Lower leg skin (tissue), 3 donors: ENCODE results near the gene CCK.

ENCODE experiments used
- POLR2A ChIP-seq, 2 donors: fragments of 450-650 bp; IDR thresholded peaks; one replicate each; pipeline ENCODE4 v1.6.1; 2016 to 2017; ENCODE audit warnings: antibody characterized with exemption in 2 of 2, mild to moderate bottlenecking in 1 of 2, moderate library complexity in 1 of 2
- TF ChIP-seq, protein P1 (sequence below), 3 donors: fragments of 450-650 bp; IDR thresholded peaks; one replicate each; pipeline ENCODE4 v1.5.1; 2016; ENCODE audit warnings: antibody characterized with exemption in 3 of 3, mild to moderate bottlenecking in 3 of 3, moderate library complexity in 2 of 3

DNA sequence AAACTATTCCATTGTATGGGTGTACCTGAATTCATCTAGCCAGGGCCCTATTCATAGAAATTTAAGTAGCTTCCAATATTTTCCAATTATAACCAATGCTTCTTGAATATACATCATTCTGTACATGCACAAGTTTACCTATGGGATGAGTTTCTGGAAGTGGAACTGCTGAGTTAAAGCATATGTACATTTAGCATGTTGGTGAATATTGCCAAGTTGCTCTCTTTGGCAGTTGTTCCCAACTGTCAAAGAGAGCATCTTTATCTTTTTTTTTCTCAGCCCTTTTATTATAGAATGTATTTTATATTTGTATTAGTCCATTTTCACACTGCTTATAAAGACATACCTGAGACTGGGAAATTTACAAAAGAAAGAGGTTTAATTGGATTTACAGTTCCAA, 8.3 kb upstream of the CCK start:
- TF ChIP-seq, protein P1, sequence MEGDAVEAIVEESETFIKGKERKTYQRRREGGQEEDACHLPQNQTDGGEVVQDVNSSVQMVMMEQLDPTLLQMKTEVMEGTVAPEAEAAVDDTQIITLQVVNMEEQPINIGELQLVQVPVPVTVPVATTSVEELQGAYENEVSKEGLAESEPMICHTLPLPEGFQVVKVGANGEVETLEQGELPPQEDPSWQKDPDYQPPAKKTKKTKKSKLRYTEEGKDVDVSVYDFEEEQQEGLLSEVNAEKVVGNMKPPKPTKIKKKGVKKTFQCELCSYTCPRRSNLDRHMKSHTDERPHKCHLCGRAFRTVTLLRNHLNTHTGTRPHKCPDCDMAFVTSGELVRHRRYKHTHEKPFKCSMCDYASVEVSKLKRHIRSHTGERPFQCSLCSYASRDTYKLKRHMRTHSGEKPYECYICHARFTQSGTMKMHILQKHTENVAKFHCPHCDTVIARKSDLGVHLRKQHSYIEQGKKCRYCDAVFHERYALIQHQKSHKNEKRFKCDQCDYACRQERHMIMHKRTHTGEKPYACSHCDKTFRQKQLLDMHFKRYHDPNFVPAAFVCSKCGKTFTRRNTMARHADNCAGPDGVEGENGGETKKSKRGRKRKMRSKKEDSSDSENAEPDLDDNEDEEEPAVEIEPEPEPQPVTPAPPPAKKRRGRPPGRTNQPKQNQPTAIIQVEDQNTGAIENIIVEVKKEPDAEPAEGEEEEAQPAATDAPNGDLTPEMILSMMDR (IDR thresholded peaks at IDR 0.05), result no peak
- TF ChIP-seq POLR2A (IDR thresholded peaks at IDR 0.05), result no peak
